GM18526 (cell line): Measurements from ENCODE around the gene PPP4R3A.

Experiments used
- POLR2A ChIP-seq: IDR thresholded peaks from 3 replicates; pipeline ENCODE4 v1.6.1; 2011; ENCODE audit not compliant: insufficient read length; ENCODE audit errors: extremely low read depth

Gene PPP4R3A

DNA sequence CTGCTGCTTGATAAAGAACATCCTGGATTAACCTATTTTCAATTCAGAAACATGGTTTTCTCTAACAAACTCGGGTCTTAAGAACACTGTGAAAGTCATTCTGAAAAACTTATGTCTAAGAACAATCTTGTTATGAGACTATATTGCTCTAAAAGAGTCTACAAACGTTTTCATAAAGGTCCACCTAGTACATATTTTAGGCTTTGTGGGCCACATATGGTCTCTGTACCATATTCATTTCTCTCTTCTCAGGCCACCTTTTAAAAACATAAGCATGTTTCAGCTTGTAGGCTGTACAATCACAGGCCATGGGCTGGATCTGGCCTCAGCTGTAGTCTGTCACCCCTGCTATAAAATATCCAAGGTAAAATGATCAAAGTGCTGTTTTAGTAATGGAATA is 39.9 kb downstream of the PPP4R3A start:
- no peak for TF ChIP-seq POLR2A

DNA sequence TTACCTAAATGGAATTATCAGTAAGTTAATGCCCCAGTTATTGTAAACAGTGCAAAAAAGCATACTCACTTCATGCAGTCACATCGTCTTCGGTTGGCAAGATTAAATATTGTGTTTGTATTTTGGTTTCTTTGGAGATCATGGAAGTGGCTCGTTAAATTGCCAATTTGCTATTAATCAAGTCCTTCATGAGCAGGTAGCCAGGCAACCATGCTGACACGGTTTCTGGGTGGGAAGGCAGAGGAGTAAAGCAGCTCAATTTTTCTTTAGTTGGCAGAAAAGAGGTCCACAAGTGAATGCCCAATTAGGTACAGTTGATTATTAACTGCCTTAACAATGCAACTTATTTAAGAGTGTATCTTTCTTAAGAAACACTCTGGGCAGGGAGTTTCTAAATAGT is 43.9 kb downstream of the PPP4R3A start:
- no peak for TF ChIP-seq POLR2A

GRCh38 chr14:91464615-91465205 is 45.4 kb downstream of the PPP4R3A start:
- no peak for TF ChIP-seq POLR2A

- TF ChIP-seq POLR2A = no peak
Observed at GRCh38 chr14:91458612-91459011, 51.5 kb downstream of the PPP4R3A start.

DNA sequence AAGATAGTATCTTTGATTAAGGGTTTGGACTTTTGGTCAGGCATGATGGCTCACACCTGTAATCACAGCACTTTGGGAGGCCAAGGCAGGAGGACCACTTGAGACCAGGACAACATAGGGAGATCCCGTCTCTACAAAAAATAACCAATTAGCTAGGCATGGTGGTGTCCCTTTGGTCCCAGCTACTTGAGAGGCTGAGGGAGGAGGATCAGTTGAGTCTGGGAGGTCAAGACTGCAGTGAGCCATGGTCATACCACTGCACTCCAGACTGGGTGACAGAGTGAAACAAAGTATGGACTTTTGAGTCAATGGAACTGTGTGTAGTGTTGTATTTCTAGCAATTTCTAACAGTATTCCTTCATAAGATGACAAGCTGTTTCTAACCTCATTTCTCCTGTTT is 53.8 kb downstream of the PPP4R3A start:
- no peak for TF ChIP-seq POLR2A

DNA sequence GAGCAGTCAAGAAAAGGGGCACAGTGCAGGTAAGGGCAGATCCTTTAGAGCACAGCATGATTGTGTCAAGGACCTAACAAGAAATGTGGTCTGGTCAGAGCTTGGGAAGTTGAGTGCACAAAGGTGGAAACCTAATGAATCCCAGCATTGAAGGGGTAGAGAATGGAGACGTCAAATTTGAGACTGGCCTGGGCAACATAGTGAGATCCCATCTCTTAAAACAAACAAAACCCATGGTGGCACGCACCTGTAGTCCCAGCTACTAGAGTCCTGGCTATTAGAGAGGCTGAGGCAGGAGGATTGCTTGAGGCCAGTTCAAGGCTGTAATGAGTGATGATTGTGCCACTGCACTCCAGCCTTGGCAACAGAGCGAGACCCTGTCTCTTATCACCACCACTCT is 55.5 kb downstream of the PPP4R3A start:
- no peak for TF ChIP-seq POLR2A

GRCh38 chr14:91454155-91454554 is 56.0 kb downstream of the PPP4R3A start:
- TF ChIP-seq POLR2A = no peak

DNA sequence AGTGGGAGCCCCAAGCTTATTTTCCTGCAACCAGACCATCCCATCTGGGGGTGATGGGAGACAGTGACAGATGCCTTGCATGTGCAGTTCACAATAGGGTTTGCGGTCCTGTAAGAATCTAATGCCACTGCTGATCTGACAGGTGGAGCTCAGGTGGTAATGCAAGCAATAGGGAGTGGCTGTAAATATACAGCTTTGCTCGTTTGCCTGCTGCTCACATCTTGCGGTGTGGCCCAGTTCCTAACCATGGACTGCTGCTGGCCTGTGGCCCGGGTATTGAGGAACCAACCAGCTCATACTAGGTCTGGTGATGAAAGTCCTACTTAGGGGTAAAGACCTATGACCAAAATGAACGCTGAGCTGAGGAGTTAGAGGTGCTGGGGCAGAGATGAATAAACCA is 56.4 kb downstream of the PPP4R3A start:
- no peak for TF ChIP-seq POLR2A

DNA sequence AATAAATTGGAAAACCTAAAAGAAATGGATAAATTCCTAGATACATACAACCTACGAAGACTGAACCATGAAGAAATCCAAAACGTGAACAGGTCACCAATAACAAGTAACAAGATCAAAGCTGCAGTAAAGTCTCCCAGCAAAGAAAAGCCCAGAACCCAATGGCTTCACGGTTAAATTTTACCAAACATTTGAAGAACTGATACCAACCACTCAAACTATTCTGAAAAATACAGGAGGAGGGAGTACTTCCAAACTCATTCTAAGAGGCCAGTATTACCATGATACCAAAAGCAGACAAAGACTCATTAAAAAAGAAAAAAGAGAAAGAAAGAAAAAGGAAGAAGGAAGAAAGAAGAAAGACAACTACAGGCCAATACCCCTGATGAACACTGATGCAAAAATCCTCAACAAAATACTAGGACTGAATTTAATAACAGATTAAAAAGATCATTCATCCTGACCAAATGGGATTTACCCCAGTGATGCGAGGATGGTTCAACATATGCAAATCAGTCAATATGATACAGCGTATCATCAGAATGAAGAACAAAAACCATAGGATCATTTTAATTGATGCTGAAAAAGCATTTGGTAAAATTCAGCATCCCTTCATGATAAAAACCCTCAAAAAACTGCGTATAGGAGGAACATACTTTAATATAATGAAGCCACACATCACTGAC is 65.6 kb downstream of the PPP4R3A start:
- no peak for TF ChIP-seq POLR2A

GRCh38 chr14:91439345-91439744 is 70.8 kb downstream of the PPP4R3A start:
- no peak for TF ChIP-seq POLR2A

- no peak for TF ChIP-seq POLR2A
Observed at GRCh38 chr14:91438845-91439244, 71.3 kb downstream of the PPP4R3A start.

GRCh38 chr14:91429385-91429784 is 80.7 kb downstream of the PPP4R3A start:
- TF ChIP-seq POLR2A = no peak

DNA sequence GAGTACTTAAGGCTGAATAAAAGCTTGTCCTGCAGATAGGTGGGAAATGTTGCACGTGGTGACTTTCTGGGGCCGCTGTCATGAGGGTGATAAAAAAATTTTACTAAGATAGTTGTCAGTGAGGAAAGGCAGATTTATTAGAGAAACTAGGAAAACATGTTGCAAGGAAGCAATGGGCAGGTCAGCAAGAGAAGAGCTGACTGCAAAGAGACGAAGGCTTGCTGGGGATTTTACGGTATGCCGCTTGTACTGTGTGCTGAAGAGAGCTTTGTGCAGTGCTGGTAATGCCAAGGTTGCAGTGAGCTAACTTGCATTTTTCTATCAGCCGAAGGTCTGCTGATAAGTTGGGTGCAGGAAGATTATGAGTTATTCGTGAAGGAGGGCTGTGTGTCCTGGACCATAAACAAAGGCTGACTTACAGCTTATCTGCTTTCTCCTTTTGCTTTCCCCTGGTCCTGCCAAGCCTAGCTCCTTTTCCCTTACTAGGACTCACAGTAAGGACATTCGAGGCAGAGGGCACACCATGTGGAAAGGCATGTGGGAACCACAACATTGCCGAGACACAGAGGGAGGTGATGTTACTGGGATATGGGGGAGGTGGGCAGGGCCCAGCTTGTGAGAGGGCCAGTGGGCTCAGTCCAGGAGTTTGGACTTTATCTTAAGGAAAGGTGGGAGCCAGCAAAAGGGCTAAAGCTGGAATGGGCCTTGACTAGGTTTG is 85.1 kb downstream of the PPP4R3A start:
- no peak for TF ChIP-seq POLR2A

DNA sequence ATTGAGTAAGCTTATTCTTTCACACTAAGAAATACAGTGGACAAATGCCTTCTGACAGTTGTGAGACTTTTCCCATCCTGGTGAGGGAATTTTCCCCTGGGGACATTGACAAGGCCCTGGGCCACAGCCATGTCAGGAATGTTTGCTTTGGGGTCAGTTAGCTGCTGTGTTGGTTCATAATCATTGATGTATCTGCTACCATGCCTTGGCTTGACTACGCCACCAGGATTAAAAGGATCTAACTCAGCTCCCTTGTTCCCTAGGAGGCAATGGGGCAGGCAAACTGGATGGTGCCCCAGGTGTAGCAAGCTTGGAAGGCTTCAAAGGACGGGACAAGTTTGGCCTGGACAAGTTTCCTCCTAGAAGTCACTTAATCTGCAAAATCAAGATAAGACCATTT is 89.4 kb downstream of the PPP4R3A start:
- no peak for TF ChIP-seq POLR2A

DNA sequence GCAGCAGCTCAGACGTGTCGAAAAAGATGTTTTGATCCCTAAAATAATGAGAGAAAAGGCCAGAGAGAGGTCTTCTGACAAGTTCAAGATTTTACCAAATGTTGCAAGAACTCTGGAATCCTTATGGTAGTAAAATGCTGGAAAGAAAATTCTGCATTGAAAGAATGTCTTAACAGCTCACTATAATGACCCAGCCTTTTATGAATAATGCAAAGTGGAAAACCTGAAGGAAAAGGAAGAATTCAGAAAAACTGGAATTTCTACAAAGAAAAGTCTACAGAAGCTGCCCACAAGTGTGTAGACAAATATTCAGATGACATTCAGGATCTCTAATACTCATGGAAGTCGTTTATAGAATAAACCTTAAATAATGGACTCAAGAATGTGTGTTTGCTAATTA is 90.7 kb downstream of the PPP4R3A start:
- no peak for TF ChIP-seq POLR2A

DNA sequence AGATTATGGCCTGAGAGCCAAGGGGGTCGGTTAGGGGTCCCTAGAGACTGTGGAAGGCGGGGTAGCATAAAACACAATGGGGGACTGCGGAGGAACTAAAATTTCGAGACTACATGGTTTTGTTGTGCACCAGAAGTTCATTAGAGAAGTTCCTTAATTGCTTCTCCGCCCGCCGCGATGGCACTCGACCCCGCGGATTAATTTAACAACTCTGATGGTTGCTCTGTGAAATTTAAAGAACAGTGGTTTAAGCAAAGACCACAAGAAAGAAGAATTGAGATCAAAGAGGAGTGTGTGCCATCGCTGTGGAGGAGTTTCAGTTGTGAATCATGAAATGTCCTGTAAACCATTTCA is 91.1 kb downstream of the PPP4R3A start:
- no peak for TF ChIP-seq POLR2A
